GM18858 (cell line): ENCODE results near the gene LMF2.

Experiments used
- ATAC-seq: cut with Tn5 transposase; IDR thresholded peaks from one replicate; pipeline ENCODE4 v1.9.1; 2021; ENCODE audit not compliant: unreplicated experiment

Gene LMF2

DNA sequence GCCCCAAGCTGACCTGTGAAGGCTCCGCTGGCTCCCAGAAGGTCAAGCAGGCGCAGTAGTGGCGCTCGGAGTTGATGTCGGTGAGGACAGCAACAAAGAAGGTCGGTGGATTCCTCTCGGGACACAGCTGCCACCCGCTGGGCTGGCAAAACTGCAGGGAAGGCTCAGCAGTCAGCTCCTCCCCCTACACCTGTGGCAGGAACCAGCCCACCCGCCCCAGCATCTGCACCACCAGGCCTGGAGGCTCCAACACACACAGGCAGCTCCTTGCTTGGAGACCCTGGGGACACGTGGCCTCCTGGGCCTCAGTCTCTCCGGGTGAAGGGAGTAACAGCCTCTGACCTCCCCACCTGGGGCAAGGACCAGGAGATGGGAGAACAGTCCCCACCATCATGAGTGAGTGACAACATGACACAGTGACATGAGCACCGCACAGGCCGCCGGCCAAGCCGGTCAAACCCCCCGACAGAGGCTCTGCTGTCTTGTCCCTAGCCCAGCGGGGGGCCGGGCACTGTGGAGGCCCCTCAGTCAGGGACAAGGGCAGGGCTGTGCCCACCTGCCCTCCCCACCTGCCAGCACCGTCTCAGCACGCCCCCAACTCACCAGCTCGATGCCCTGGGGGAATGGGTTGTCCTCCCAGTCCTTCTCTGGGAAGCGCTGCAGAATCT is 39.6 kb downstream of the LMF2 start:
- ATAC-seq: no peak

DNA sequence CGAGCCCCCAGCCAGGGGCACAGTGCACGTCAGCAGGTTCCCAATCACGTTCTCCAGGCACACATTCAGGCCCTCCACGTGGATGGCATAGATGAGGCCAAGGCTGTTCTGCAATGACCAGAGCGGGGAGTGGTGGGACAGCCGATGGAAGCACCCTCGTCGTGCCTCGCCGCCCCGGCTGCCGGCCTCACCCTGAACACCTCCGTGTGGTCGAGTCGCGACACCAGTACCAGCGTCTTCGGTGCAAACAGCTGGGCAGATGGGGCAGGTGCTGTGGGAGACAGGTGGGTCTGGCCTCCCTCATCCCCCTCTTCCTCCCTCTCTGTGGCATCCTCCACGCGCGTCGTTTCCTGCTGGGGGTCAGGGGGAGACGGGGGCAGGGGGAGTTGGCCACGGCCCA is 40.2 kb downstream of the LMF2 start:
- ATAC-seq: no peak

DNA sequence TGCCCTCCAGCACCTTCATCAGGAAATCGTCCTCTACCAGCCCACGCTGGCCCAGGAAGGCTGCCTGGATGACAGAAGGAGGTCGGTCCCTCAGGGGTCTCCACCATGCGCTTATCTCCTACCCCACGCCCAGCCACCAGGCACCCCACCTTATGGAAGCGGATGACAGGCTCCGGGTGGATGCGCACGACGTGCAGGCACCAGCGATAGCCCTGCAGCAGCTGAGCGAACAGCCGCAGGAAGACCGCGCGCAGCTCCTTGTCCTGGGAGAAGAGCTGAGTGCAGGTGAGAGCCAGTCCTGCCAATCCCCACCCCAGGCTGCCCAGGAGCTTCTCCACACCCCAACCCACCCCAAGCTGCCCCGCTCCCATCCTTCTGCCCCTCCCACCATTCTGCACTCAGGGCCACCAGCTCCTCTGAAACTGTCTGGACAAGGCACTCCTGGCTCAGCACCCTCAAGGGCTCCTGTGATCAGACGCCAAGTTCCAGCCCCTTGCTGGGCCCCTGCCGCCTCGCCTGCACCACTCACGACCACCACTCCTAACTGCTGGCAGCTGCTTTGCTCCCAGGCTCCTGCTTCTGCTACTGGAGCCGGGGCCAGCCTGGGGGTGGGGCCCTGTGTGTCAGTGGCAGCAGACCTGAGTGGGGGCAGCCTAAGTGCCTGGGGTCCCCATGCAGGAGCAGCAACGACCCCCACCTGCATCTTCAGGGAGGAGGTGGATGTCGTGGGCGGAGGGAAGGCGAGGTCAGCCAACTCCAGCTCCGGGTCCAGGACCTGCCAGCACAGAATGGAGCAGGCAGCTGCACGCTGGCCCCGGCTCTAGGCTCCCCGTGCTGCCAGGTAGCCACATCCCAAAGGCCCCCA is 42.2 kb downstream of the LMF2 start:
- ATAC-seq: no peak

DNA sequence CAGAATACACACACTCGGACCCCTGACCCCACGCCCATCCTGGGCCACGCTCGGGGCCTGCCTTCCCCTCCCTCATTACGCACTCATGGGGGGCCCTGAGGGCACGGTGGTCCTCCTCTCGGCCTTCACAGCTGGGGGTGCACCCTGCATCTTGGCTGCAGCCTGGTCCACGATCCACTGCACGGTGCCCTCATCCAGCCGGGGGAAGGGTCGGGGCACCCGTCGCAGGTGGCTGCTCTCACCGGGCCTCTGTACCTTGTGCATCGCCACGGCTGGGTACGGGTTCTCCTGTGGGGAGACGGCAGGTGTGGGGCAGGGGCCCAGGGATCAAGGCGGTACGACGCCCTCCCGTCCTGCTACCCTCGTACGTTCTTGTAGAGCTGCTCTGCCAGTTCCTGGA is 43.1 kb downstream of the LMF2 start:
- ATAC-seq: no peak

DNA sequence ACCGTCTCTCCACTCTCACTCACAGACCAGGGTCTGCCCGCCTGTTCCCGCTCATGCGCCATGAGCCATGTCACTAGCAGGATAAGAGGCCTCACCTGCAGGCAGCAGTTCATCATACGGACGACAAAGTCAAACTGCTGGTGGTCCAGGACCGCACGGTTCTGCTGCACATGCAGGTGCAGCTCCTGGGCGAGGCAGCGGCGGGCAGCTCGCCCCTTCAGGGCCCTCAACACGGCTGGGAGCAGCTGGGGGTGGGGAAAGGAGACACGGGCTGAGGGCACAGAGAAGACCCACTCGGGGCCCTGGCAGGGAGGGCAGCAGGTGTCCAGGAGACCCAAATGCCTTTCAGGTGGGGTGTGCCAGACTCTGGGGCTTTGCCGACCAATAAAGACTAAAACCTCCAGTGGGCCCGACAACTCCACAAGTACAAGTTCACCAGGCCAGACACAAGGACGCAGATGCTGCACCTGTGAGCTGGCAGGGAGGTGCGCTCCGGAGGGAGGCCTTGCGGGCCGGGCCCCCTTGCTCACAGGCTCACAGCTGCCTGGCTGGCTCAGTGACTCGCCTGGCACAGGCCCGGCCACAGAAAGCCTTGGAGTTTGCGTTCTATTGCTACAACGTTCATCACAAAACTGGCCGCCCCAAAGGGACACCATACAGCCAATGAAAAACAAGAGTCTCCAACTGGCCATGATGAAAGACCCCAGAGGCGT is 44.2 kb downstream of the LMF2 start:
- no peak for ATAC-seq

DNA sequence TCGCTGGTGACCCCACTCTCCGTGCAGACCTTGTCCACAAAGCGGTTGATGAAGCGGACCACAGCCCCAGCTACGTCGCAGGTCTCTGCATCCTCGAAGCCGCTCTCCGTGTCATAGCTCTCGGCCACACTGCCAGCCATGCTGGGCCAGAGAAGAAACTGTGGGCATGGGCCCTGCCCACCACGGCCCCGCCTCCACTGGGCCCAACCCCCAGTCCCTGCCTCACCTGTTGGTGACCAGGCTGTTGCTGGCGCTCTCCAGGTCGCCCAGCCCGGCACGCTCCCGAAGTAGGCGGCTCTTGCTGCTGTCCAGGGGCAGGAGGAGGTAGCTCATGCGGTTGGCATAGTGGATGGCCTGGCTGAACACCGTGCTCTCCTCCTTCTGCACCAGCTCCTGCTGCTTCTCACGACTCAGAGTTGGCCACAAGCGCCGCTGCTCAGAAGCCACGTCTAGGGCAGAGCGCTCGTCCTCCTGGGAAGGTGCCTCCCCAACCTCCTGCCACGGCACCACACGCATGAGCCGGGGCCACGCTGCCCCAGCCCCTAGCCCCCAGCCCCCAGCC is 45.4 kb downstream of the LMF2 start:
- ATAC-seq: no peak

DNA sequence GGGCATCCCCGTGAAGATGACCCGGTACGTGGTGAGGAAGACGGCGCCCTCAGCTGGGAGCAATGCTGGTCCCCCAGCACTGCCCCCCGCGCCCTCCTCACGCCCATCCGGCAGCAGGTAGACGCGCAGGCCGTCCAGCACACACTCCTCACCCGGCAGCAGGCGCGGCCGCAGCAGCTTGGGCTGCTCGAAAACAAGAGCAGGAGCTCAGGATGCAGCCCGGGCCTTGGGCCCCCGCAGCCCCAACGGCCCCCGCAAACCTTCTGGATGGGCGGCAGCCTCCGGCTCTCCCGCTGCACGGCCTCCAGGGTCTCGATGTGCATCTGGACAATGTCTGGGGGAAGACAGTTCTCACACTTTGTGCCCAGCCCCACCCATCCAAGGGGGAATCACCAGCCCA is 46.0 kb downstream of the LMF2 start:
- no peak for ATAC-seq

DNA sequence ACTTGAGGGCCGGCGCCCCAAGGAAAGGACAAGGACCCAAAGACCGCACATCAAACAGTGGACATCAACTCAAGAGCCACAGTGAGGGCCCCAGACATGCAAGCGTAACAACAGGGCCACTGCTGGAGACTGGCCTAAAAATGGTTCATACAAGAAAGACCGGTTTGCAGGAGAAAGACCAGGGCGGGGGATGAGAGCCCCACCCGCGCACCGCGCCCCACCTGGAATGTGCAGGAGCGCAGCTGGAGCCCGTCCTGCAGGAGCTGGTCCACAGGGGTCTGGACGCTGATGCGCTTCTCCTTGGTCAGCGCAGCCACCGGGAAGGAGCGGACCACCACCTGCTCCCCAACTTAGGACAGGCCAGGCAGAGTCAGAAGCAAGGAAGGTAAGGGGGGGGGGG is 46.6 kb downstream of the LMF2 start:
- ATAC-seq: no peak

DNA sequence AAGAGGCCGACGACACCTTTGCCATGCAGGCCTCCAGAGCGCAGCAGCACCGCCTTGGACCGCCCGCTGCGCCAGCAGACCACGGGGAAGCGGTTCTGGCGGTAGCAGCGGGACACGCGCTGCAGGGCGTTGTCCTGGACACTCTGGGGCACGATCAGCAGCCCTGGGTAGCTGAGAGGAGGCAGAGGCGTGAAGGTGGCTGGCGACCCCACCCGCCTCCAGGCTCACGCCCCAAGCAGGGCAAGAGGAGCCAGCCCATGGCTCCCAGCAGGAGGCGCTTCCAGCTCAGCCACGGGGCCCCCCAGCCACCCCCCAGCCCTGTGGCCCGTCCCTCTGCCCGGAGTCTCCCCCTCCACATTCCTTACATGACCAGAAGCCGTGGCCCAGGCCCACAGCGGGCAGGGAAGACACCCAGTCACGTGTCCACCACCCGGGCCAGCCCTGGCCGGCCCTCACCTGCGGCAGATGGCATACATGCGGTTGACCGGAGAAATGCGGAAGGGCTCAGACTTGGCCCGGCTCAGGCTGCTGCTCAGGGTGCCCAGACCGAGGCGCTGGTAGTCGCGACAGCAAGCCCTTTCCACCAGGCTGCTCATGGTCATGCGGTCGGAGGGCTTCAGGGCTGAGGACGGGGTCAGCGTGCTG is 47.9 kb downstream of the LMF2 start:
- ATAC-seq: no peak

DNA sequence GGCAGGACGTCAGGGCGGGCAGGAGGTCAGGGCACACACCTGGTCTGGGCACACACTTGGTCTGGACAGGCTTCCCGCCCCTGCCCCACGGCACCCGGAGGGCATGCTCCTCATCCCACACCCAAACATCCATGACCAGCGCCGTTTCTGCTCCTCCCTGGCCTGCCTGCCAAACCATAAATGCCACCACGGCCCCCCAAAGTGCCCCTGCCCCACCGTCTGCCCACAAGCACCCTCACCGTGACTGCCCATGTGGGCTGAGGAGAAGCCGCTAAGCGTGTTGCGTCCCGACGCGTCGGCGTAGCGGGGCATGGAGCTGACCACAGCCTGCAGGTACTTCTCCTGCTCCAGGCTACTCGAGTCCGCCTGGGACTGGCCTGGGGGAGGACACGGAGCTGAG is 48.5 kb downstream of the LMF2 start:
- no peak for ATAC-seq

DNA sequence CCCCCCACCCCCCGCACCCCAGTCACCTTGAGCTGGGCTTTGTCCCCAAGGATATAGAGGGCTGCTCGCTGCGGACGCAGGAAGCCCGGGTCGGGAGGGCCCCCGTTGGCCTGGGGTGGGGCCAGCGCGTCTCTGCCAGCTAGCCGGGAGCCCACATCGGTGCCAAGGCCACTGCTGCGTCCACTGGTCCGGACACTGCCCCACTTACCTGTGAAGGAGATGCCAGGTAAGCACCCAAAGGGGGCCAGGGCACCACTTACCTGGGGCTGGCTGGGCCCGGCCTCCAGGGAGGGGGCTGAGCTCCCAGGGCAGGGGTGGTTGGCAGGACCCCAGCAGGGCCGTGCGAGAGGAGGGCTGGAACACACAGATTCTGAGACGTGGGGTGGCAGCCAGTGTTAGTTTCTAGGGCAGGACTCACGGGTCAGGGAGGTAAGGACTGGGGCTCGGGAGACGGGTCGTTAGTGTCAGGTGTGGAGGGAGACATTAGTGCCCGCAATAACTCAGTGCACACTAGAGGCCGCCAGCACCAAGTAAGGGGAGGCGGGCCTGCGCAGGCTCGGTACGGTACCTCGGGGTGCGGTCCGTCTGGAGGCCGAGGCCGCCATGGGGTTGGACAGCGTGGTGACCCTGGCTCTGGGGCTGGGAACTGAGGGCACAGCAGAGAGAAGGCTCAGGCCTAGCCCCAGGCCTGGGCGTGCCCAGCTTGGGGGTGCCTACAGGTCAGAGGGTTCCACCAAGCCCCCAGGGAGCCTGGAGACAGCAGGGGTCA is 50.9 kb downstream of the LMF2 start:
- no peak for ATAC-seq

DNA sequence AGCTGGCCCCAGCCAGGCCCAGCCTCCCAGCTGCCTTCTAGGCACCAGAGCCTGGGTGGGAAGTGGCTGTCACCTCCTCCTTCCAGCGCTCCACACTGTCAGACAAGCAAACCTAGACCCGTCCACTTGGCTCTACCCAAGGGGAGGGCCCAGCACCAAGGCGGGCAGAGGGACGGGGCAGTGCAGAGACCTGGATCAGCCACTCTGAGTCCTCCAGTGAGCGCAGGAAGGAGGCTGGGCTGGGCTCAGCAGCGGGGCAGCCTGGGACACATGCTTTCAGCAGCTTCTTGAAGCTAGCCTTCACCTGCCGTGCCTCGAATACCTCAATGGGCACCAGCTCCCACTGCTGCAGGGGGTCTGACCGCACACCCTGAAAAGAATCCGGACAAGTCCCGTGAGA is 51.5 kb downstream of the LMF2 start:
- ATAC-seq: no peak

DNA sequence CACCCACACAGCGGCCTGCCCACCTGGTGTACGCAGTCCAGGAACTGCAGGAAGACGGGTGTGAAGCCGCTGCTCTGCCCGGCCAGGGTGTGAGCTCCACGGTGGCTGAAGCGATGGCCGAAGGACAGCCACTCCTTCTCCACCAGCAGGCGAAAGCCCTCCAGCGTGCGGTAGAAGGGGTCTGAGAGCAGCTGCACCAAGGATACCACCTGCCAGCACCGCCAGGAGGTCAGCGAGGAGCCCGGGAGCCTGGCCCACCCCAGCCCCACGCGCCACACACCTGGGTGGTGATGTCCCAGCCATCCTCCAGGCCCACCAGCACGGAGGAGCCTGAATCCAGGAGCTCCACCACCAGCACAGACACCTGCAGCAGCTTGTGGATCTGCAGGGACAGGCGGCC is 52.3 kb downstream of the LMF2 start:
- ATAC-seq: no peak

DNA sequence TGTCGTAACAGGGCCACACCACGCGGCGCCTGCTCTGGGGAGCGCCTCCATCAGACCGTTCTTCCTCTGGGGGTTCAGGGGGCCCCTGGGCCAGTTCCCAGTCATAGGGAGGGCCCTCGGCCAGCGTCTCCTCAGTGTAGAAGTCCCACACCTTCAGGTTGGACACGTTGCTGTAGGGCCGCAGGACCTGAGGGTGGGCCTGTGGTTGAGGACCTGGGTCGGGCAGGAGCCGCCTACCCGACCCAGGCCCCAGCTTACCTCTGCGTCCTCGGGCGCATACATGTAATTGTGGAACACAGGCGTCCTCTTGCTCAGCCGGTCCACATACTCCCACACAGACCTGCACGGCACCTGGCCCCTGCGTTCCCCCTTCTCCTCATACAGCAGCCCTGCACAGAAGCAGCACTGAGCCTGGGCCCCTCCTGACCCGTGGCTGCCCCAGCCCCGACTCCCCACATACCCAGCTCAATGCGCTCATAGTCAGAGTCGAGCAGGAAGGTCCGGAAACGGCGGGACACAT is 52.9 kb downstream of the LMF2 start:
- ATAC-seq: no peak
